ENCODE results near the gene LYPD6.

The LYPD6 gene

GRCh38 chr2:149400997-149401396 is 70.6 kb downstream of the LYPD6 start:
- no peak for ATAC-seq
- TF ChIP-seq, protein P1, sequence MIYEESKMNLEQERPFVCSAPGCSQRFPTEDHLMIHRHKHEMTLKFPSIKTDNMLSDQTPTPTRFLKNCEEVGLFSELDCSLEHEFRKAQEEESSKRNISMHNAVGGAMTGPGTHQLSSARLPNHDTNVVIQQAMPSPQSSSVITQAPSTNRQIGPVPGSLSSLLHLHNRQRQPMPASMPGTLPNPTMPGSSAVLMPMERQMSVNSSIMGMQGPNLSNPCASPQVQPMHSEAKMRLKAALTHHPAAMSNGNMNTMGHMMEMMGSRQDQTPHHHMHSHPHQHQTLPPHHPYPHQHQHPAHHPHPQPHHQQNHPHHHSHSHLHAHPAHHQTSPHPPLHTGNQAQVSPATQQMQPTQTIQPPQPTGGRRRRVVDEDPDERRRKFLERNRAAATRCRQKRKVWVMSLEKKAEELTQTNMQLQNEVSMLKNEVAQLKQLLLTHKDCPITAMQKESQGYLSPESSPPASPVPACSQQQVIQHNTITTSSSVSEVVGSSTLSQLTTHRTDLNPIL (CRISPR knock-in tag; IDR thresholded peaks at IDR 0.05; ENCODE audit: low read depth): no peak
- no peak for TF ChIP-seq PPARA (CRISPR knock-in tag; IDR thresholded peaks at IDR 0.05; ENCODE audit: borderline replicate concordance)
- TF ChIP-seq ZFP3 (CRISPR knock-in tag; IDR thresholded peaks at IDR 0.05): no peak
- TF ChIP-seq ESRRG (CRISPR knock-in tag; IDR thresholded peaks at IDR 0.05): no peak
- no peak for TF ChIP-seq POU6F1 (CRISPR knock-in tag; IDR thresholded peaks at IDR 0.05; ENCODE audit: borderline replicate concordance, low read depth)
- no peak for TF ChIP-seq OSR1 (CRISPR knock-in tag; IDR thresholded peaks at IDR 0.05)
- no peak for TF ChIP-seq CSRNP3 (CRISPR knock-in tag; IDR thresholded peaks at IDR 0.05)
- TF ChIP-seq RARB (CRISPR knock-in tag; IDR thresholded peaks at IDR 0.05): no peak
- TF ChIP-seq, protein P2, sequence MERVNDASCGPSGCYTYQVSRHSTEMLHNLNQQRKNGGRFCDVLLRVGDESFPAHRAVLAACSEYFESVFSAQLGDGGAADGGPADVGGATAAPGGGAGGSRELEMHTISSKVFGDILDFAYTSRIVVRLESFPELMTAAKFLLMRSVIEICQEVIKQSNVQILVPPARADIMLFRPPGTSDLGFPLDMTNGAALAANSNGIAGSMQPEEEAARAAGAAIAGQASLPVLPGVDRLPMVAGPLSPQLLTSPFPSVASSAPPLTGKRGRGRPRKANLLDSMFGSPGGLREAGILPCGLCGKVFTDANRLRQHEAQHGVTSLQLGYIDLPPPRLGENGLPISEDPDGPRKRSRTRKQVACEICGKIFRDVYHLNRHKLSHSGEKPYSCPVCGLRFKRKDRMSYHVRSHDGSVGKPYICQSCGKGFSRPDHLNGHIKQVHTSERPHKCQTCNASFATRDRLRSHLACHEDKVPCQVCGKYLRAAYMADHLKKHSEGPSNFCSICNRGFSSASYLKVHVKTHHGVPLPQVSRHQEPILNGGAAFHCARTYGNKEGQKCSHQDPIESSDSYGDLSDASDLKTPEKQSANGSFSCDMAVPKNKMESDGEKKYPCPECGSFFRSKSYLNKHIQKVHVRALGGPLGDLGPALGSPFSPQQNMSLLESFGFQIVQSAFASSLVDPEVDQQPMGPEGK (CRISPR knock-in tag; IDR thresholded peaks at IDR 0.05; ENCODE audit: borderline replicate concordance): no peak
- no peak for TF ChIP-seq ZFP30 (CRISPR knock-in tag; IDR thresholded peaks at IDR 0.05)
- TF ChIP-seq ZNF8 (CRISPR knock-in tag; IDR thresholded peaks at IDR 0.05): no peak
- TF ChIP-seq TCF4 (CRISPR knock-in tag; IDR thresholded peaks at IDR 0.05; ENCODE audit: borderline replicate concordance): no peak

GRCh38 chr2:149409506-149409905 is 79.1 kb downstream of the LYPD6 start:
- no peak for TF ChIP-seq ZC3H10 (CRISPR knock-in tag; IDR thresholded peaks at IDR 0.05)
- TF ChIP-seq ZNF565 (CRISPR knock-in tag; conservative IDR thresholded peaks at IDR 0.05; ENCODE audit: low read depth): no peak
- no peak for TF ChIP-seq ZNF8 (CRISPR knock-in tag; IDR thresholded peaks at IDR 0.05)
- no peak for TF ChIP-seq ZFP30 (CRISPR knock-in tag; IDR thresholded peaks at IDR 0.05)
- TF ChIP-seq, protein P3, sequence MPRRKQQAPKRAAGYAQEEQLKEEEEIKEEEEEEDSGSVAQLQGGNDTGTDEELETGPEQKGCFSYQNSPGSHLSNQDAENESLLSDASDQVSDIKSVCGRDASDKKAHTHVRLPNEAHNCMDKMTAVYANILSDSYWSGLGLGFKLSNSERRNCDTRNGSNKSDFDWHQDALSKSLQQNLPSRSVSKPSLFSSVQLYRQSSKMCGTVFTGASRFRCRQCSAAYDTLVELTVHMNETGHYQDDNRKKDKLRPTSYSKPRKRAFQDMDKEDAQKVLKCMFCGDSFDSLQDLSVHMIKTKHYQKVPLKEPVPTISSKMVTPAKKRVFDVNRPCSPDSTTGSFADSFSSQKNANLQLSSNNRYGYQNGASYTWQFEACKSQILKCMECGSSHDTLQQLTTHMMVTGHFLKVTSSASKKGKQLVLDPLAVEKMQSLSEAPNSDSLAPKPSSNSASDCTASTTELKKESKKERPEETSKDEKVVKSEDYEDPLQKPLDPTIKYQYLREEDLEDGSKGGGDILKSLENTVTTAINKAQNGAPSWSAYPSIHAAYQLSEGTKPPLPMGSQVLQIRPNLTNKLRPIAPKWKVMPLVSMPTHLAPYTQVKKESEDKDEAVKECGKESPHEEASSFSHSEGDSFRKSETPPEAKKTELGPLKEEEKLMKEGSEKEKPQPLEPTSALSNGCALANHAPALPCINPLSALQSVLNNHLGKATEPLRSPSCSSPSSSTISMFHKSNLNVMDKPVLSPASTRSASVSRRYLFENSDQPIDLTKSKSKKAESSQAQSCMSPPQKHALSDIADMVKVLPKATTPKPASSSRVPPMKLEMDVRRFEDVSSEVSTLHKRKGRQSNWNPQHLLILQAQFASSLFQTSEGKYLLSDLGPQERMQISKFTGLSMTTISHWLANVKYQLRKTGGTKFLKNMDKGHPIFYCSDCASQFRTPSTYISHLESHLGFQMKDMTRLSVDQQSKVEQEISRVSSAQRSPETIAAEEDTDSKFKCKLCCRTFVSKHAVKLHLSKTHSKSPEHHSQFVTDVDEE (CRISPR knock-in tag; IDR thresholded peaks at IDR 0.05): no peak
- no peak for TF ChIP-seq TOX (CRISPR knock-in tag; IDR thresholded peaks at IDR 0.05; ENCODE audit: borderline replicate concordance)
- no peak for TF ChIP-seq ZFP3 (CRISPR knock-in tag; IDR thresholded peaks at IDR 0.05)
- no peak for TF ChIP-seq OSR1 (CRISPR knock-in tag; IDR thresholded peaks at IDR 0.05)
- no peak for TF ChIP-seq RARB (CRISPR knock-in tag; IDR thresholded peaks at IDR 0.05)
- no peak for TF ChIP-seq PPARA (CRISPR knock-in tag; IDR thresholded peaks at IDR 0.05; ENCODE audit: borderline replicate concordance)
- no peak for TF ChIP-seq CSDC2 (CRISPR knock-in tag; IDR thresholded peaks at IDR 0.05)
- no peak for TF ChIP-seq ISL1 (CRISPR knock-in tag; IDR thresholded peaks at IDR 0.05)
- TF ChIP-seq GLIS3 (CRISPR knock-in tag; IDR thresholded peaks at IDR 0.05): no peak
- TF ChIP-seq, protein P1 (CRISPR knock-in tag; IDR thresholded peaks at IDR 0.05; ENCODE audit: low read depth): no peak
- TF ChIP-seq POU6F1 (CRISPR knock-in tag; IDR thresholded peaks at IDR 0.05; ENCODE audit: borderline replicate concordance, low read depth): no peak
- TF ChIP-seq, protein P2 (CRISPR knock-in tag; IDR thresholded peaks at IDR 0.05; ENCODE audit: borderline replicate concordance): no peak
- TF ChIP-seq ESRRG (CRISPR knock-in tag; IDR thresholded peaks at IDR 0.05): no peak
- TF ChIP-seq CSRNP3 (CRISPR knock-in tag; IDR thresholded peaks at IDR 0.05): no peak
- TF ChIP-seq TCF4 (CRISPR knock-in tag; IDR thresholded peaks at IDR 0.05; ENCODE audit: borderline replicate concordance): no peak
- ATAC-seq: no peak

Measured in SK-N-SH treated with all-trans-retinoic acid at 6 μM for 48 hours (cell line).